ENCODE results near the gene STXBP6.
A peak's percentile ranks its signal among the peaks of the same experiment; 100 is the strongest.
"Not testable (repeated sequence)": the region's sequence is repeated elsewhere in the genome, so short reads cannot be mapped to it uniquely, and the experiment has no call there.

Gene STXBP6

DNA sequence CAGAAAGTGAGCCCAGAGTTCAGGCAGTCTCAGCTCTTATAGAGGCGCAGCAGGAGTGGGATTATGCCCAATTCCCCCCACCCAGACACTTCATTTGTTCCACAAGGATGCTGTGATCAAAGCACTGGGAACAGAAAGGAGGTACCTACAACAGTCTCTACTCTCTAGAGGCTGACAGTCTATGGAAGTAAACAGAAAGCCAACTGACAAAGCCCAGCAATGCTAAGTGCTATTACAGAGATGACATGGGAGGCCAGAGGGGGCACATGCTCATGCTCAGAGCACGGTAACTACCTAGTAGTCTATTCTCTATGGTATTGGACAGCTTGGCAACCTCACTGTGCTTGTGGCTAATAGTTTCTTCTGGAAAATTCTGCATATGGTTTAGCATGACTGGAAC is 85.9 kb downstream of the STXBP6 start:
- H3K14ac ChIP-seq (ENCODE audit: low read length in 2 of 2) = no peak overlapping the region
- H3K4ac ChIP-seq (ENCODE audit: low read depth in 1 of 2, low read length in 2 of 2) = peak overlapping the region in 1 of 2 experiments; percentile 88
- peak overlapping the region; percentile 4 for H2BK120ac ChIP-seq (ENCODE audit: low read depth, low read length)
- H3K9me3 ChIP-seq (ENCODE audit: control insufficient read depth, low read length) = no peaks in the 10 kb centered on the region
- H3K36me3 ChIP-seq (ENCODE audit: control insufficient read depth in 1 of 2, insufficient read depth in 2 of 2, low read depth in 1 of 2, low read length in 2 of 2) = no peaks in the 10 kb centered on the region
- H3K27ac ChIP-seq (ENCODE audit: low read length, poor library complexity, severe bottlenecking) = no peak overlapping the region
- 77% methylated on average over 2 of the region's 2 CpGs for WGBS
- DNase-seq = no peak
- H3K79me1 ChIP-seq (replicated peaks; ENCODE audit: low read length, poor library complexity, severe bottlenecking) = no peaks in the 10 kb centered on the region
- no peaks in the 10 kb centered on the region for H3K27me3 ChIP-seq (ENCODE audit: control insufficient read depth in 1 of 2, insufficient read depth in 1 of 2, low read length in 2 of 2)
- peak overlapping the region; percentile 15 for H4K91ac ChIP-seq (ENCODE audit: low read length)
- no peak overlapping the region for H3K4me2 ChIP-seq (ENCODE audit: low read length, poor library complexity, severe bottlenecking)
- no peak overlapping the region for H3K4me3 ChIP-seq (ENCODE audit: insufficient read depth in 1 of 2, low read depth in 1 of 2, low read length in 2 of 2)
- no peak overlapping the region for H3K9ac ChIP-seq (ENCODE audit: low read length)
- H4K8ac ChIP-seq (ENCODE audit: low read length) = peak overlapping the region; percentile 94
- peak overlapping the region; percentile 37 to 75 for H3K18ac ChIP-seq (ENCODE audit: low read depth in 1 of 2, low read length in 2 of 2)
- H2AK5ac ChIP-seq (ENCODE audit: low read length, severe bottlenecking) = no peak overlapping the region
- H2BK12ac ChIP-seq (ENCODE audit: low read length in 2 of 2) = peak overlapping the region; percentile 66 to 89
- no peak overlapping the region for H2BK5ac ChIP-seq (ENCODE audit: low read depth, low read length, poor library complexity, severe bottlenecking)
- no peak overlapping the region for H3K23ac ChIP-seq (ENCODE audit: low read length in 2 of 2)
- H3K4me1 ChIP-seq (ENCODE audit: control insufficient read depth, insufficient read depth, low read depth, low read length) = no peaks in the 10 kb centered on the region
- H2BK15ac ChIP-seq (ENCODE audit: low read depth, poor library complexity, severe bottlenecking) = peak overlapping the region; percentile 0
- H2AFZ ChIP-seq (ENCODE audit: low read depth, low read length) = no peak overlapping the region

GRCh38 chr14:24962118-24962517 is 87.8 kb downstream of the STXBP6 start:
- H2BK5ac ChIP-seq (ENCODE audit: low read depth, low read length, poor library complexity, severe bottlenecking); H2BK12ac ChIP-seq (ENCODE audit: low read length in 2 of 2); H3K4me2 ChIP-seq (ENCODE audit: low read length, poor library complexity, severe bottlenecking); H3K4ac ChIP-seq (ENCODE audit: low read depth in 1 of 2, low read length in 2 of 2); H2AK5ac ChIP-seq (ENCODE audit: low read length, severe bottlenecking); H2BK15ac ChIP-seq (ENCODE audit: low read depth, poor library complexity, severe bottlenecking); H3K4me3 ChIP-seq (ENCODE audit: insufficient read depth in 1 of 2, low read depth in 1 of 2, low read length in 2 of 2); H3K9ac ChIP-seq (ENCODE audit: low read length); H3K23ac ChIP-seq (ENCODE audit: low read length in 2 of 2); H4K91ac ChIP-seq (ENCODE audit: low read length); H3K36me3 ChIP-seq (ENCODE audit: control insufficient read depth in 1 of 2, insufficient read depth in 2 of 2, low read depth in 1 of 2, low read length in 2 of 2); H3K9me3 ChIP-seq (ENCODE audit: control insufficient read depth, low read length); H3K27ac ChIP-seq (ENCODE audit: low read length, poor library complexity, severe bottlenecking); H4K8ac ChIP-seq (ENCODE audit: low read length); H2AFZ ChIP-seq (ENCODE audit: low read depth, low read length); H2BK120ac ChIP-seq (ENCODE audit: low read depth, low read length); H3K27me3 ChIP-seq (ENCODE audit: control insufficient read depth in 1 of 2, insufficient read depth in 1 of 2, low read length in 2 of 2); H3K14ac ChIP-seq (ENCODE audit: low read length in 2 of 2); DNase-seq; H3K79me1 ChIP-seq (replicated peaks; ENCODE audit: low read length, poor library complexity, severe bottlenecking); H3K4me1 ChIP-seq (ENCODE audit: control insufficient read depth, insufficient read depth, low read depth, low read length): not testable (repeated sequence)
- H3K18ac ChIP-seq (ENCODE audit: low read depth in 1 of 2, low read length in 2 of 2) = peak overlapping the region in 1 of 2 experiments; percentile 52
- 100% methylated on average over 3 of the region's 6 CpGs for WGBS

GRCh38 chr14:24960816-24961215 is 89.1 kb downstream of the STXBP6 start:
- H3K4me3 ChIP-seq (ENCODE audit: insufficient read depth in 1 of 2, low read depth in 1 of 2, low read length in 2 of 2) = no peak overlapping the region
- H2BK15ac ChIP-seq (ENCODE audit: low read depth, poor library complexity, severe bottlenecking) = no peak overlapping the region
- no peak overlapping the region for H2AK5ac ChIP-seq (ENCODE audit: low read length, severe bottlenecking)
- H3K18ac ChIP-seq (ENCODE audit: low read depth in 1 of 2, low read length in 2 of 2) = peak overlapping the region in 1 of 2 experiments; percentile 77
- H4K8ac ChIP-seq (ENCODE audit: low read length) = no peak overlapping the region
- no peak overlapping the region for H3K4me2 ChIP-seq (ENCODE audit: low read length, poor library complexity, severe bottlenecking)
- no peaks in the 10 kb centered on the region for H3K4me1 ChIP-seq (ENCODE audit: control insufficient read depth, insufficient read depth, low read depth, low read length)
- peak; percentile 49 for DNase-seq
- no peak overlapping the region for H3K27ac ChIP-seq (ENCODE audit: low read length, poor library complexity, severe bottlenecking)
- no peak overlapping the region for H2BK120ac ChIP-seq (ENCODE audit: low read depth, low read length)
- no peak overlapping the region for H4K91ac ChIP-seq (ENCODE audit: low read length)
- no peaks in the 10 kb centered on the region for H3K9me3 ChIP-seq (ENCODE audit: control insufficient read depth, low read length)
- peak overlapping the region; percentile 32 for H3K9ac ChIP-seq (ENCODE audit: low read length)
- WGBS = 80% methylated on average over 1 of the region's 2 CpGs
- no peak overlapping the region for H3K23ac ChIP-seq (ENCODE audit: low read length in 2 of 2)
- no peak overlapping the region for H2BK12ac ChIP-seq (ENCODE audit: low read length in 2 of 2)
- H2BK5ac ChIP-seq (ENCODE audit: low read depth, low read length, poor library complexity, severe bottlenecking) = no peak overlapping the region
- no peak overlapping the region for H2AFZ ChIP-seq (ENCODE audit: low read depth, low read length)
- no peaks in the 10 kb centered on the region for H3K36me3 ChIP-seq (ENCODE audit: control insufficient read depth in 1 of 2, insufficient read depth in 2 of 2, low read depth in 1 of 2, low read length in 2 of 2)
- H3K14ac ChIP-seq (ENCODE audit: low read length in 2 of 2) = no peak overlapping the region
- no peaks in the 10 kb centered on the region for H3K79me1 ChIP-seq (replicated peaks; ENCODE audit: low read length, poor library complexity, severe bottlenecking)
- peak overlapping the region in 1 of 2 experiments; percentile 85 for H3K4ac ChIP-seq (ENCODE audit: low read depth in 1 of 2, low read length in 2 of 2)
- no peaks in the 10 kb centered on the region for H3K27me3 ChIP-seq (ENCODE audit: control insufficient read depth in 1 of 2, insufficient read depth in 1 of 2, low read length in 2 of 2)

GRCh38 chr14:24959791-24960331 is 90.1 kb downstream of the STXBP6 start:
- no peaks in the 10 kb centered on the region for H3K36me3 ChIP-seq (ENCODE audit: control insufficient read depth in 1 of 2, insufficient read depth in 2 of 2, low read depth in 1 of 2, low read length in 2 of 2)
- DNase-seq = peak; percentile 61
- H3K9ac ChIP-seq (ENCODE audit: low read length) = no peak overlapping the region
- H3K79me1 ChIP-seq (replicated peaks; ENCODE audit: low read length, poor library complexity, severe bottlenecking) = no peaks in the 10 kb centered on the region
- peak overlapping the region; percentile 29 to 73 for H3K4ac ChIP-seq (ENCODE audit: low read depth in 1 of 2, low read length in 2 of 2)
- H3K4me3 ChIP-seq (ENCODE audit: insufficient read depth in 1 of 2, low read depth in 1 of 2, low read length in 2 of 2) = no peak overlapping the region
- H3K27me3 ChIP-seq (ENCODE audit: control insufficient read depth in 1 of 2, insufficient read depth in 1 of 2, low read length in 2 of 2) = no peaks in the 10 kb centered on the region
- H4K8ac ChIP-seq (ENCODE audit: low read length) = no peak overlapping the region
- H3K14ac ChIP-seq (ENCODE audit: low read length in 2 of 2) = no peak overlapping the region
- no peaks in the 10 kb centered on the region for H3K4me1 ChIP-seq (ENCODE audit: control insufficient read depth, insufficient read depth, low read depth, low read length)
- no peak overlapping the region for H2BK5ac ChIP-seq (ENCODE audit: low read depth, low read length, poor library complexity, severe bottlenecking)
- peak overlapping the region; percentile 19 for H2BK15ac ChIP-seq (ENCODE audit: low read depth, poor library complexity, severe bottlenecking)
- H2AK5ac ChIP-seq (ENCODE audit: low read length, severe bottlenecking) = no peak overlapping the region
- no peak overlapping the region for H3K4me2 ChIP-seq (ENCODE audit: low read length, poor library complexity, severe bottlenecking)
- WGBS = 26% methylated on average over 1 of the region's 1 CpG
- no peak overlapping the region for H2AFZ ChIP-seq (ENCODE audit: low read depth, low read length)
- no peaks in the 10 kb centered on the region for H3K9me3 ChIP-seq (ENCODE audit: control insufficient read depth, low read length)
- peak overlapping the region; percentile 1 to 67 for H3K18ac ChIP-seq (ENCODE audit: low read depth in 1 of 2, low read length in 2 of 2)
- no peak overlapping the region for H3K27ac ChIP-seq (ENCODE audit: low read length, poor library complexity, severe bottlenecking)
- no peak overlapping the region for H4K91ac ChIP-seq (ENCODE audit: low read length)
- H2BK120ac ChIP-seq (ENCODE audit: low read depth, low read length) = no peak overlapping the region
- no peak overlapping the region for H3K23ac ChIP-seq (ENCODE audit: low read length in 2 of 2)
- H2BK12ac ChIP-seq (ENCODE audit: low read length in 2 of 2) = peak overlapping the region; percentile 23 to 92
